Measurements from ENCODE around the gene FUNDC2.

Gene FUNDC2

DNA sequence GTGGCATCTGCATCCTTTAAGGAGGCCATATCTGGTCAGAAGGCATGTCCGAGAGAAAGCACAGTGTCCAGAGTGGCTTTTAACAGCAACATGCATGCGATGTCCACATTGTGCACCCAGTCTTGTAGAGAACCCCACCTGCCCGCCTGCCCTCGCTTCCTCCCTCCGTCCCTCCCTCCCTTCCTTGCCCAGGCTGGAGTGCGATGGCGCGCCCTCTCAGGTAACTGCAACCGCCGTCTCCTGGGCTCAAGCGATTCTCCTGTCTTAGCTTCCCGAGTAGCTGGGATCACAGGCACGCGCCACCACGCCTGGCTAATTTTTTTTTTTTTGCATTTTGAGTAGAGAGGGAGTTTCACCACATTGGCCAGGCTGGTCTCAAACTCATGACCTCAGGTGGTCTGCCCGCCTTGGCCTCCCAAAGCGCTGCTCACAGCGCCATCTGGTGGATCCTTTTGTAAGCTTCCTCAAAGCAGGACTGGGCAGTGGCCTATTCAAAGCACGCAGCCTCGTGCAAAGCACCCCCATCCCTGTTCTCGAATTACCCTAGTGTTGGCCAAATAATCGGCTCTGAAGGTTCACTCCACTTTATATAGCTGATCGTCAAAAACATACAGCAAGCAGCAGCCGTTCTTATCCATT lies 59.7 kb downstream of the FUNDC2 start:
- Histone ChIP-seq H3K36me3 (ENCODE audit: control insufficient read depth in 4 of 4, insufficient read depth in 4 of 4, low read length in 3 of 4) (peaks cover 0 to 34% (median 18%) of the 10 kb centered on the region in 4 experiments), H3K27ac (ENCODE audit: insufficient read depth in 1 of 2, low read depth in 1 of 2, low read length in 2 of 2, poor library complexity in 1 of 2, severe bottlenecking in 2 of 2) (no peak overlapping the region), H3K27me3 (replicated peaks in 2 of 5; ENCODE audit: control insufficient read depth in 4 of 5, insufficient read depth in 5 of 5, low read length in 4 of 5) (no peaks in the 10 kb centered on the region), H3K9me3 (ENCODE audit: control extremely low read depth in 1 of 5, control insufficient read depth in 4 of 5, insufficient read depth in 2 of 5, low read depth in 1 of 5, low read length in 4 of 5) (no peaks in the 10 kb centered on the region), H3K4me1 (ENCODE audit: control extremely low read depth in 1 of 4, control insufficient read depth in 4 of 4, insufficient read depth in 4 of 4, low read length in 3 of 4) (no peaks in the 10 kb centered on the region), H3K4me3 (ENCODE audit: control insufficient read depth in 1 of 7, extremely low read depth in 1 of 7, insufficient read depth in 4 of 7, low read depth in 2 of 7, low read length in 6 of 7) (no peak overlapping the region)
- peak in 2 of 3 donors; percentile 58 for DNase-seq
- ChIA-PET POLR2A (no interaction called here), CTCF (interaction anchor here (0.6 to 1.6 kb wide), 5 partner anchors 11 to 170 kb away, joined by 3 to 7 read pairs (median 4); no protein-coding TSS in a partner anchor)
- WGBS (ENCODE audit: insufficient coverage) = 81% methylated on average over 24 of the region's 24 CpGs

DNA sequence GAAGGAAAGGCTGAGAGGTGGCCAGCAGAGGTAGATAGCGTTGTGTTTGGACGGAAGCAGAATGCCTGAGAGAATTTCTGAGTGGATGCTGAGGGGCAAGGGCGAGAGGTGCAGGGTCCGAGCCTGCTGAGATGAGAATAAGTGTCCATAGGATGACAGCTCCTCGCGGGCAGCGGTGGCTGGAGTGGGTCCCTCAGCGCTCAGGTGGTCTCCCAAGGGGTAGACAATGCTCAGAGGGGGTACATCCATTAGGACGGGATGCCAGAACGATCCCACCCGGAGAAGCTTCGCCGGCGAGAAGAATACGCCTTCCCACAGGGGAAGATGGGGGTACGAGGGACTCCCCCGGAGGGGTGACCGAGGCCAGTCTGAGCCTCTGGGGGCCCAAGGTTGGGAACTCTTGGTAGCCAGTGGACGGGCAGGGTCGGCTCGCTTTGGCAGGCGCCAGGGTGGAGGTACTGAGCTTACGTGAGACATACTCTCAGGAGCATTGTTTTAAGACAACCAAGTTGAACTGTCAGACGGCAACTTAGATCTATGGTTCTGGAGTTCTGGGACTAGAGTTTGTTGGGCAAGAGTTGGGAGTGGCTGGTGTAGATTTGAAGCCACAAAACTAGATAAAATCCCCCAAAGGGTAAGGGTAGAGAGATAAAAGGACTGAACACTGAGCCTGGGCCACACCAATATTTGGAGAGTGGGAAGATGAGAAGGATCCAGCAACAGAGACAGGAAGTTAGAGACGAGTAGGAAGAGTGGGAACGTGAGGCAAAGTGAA lies 60.5 kb downstream of the FUNDC2 start:
- Histone ChIP-seq H3K9me3 (ENCODE audit: control extremely low read depth in 1 of 5, control insufficient read depth in 4 of 5, insufficient read depth in 2 of 5, low read depth in 1 of 5, low read length in 4 of 5) (no peaks in the 10 kb centered on the region), H3K27me3 (replicated peaks in 2 of 5; ENCODE audit: control insufficient read depth in 4 of 5, insufficient read depth in 5 of 5, low read length in 4 of 5) (no peaks in the 10 kb centered on the region), H3K36me3 (ENCODE audit: control insufficient read depth in 4 of 4, insufficient read depth in 4 of 4, low read length in 3 of 4) (peaks cover 0 to 35% (median 18%) of the 10 kb centered on the region in 4 experiments), H3K4me3 (ENCODE audit: control insufficient read depth in 1 of 7, extremely low read depth in 1 of 7, insufficient read depth in 4 of 7, low read depth in 2 of 7, low read length in 6 of 7) (no peak overlapping the region), H3K27ac (ENCODE audit: insufficient read depth in 1 of 2, low read depth in 1 of 2, low read length in 2 of 2, poor library complexity in 1 of 2, severe bottlenecking in 2 of 2) (no peak overlapping the region), H3K4me1 (ENCODE audit: control extremely low read depth in 1 of 4, control insufficient read depth in 4 of 4, insufficient read depth in 4 of 4, low read length in 3 of 4) (no peaks in the 10 kb centered on the region)
- DNase-seq = no peak
- CTCF ChIA-PET = interaction anchor here (1.0 to 1.6 kb wide), 3 partner anchors 14 to 170 kb away, joined by 3 to 7 read pairs (median 4); no protein-coding TSS in a partner anchor
- POLR2A ChIA-PET = no interaction called here
- WGBS (ENCODE audit: insufficient coverage) = 92% methylated on average over 26 of the region's 26 CpGs

DNA sequence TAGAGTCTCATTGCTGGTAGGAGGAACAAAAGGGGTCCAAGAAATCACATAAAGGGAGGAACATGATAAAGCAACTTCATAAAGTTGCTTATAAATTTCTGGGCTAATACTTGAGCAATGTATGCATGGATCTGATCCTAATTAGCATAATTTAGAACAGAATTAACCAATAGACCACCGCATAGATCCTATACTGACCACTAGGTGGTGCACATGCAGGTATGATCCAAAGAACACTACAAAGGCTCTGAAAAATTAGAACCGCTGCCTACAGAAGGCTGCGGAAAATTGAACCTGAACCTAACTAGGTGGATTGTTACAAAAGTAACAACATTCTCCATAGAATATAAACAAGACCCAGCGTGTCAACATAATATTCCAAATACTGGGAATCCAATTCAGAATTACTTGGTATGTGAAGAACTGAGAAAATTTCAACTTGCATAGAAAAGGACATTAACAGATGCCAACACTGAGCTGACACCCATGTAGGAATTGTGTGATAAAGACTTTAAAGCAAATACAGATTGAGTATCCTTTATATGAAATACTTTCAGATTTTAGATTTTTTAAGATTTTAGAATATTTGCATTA lies 67.9 kb downstream of the FUNDC2 start:
- ChIA-PET CTCF (interaction anchor here (1.3 kb wide), 1 partner anchor 75 kb away, joined by 3 read pairs; no protein-coding TSS in a partner anchor), POLR2A (no interaction called here)
- Histone ChIP-seq H3K27ac (ENCODE audit: insufficient read depth in 1 of 2, low read depth in 1 of 2, low read length in 2 of 2, poor library complexity in 1 of 2, severe bottlenecking in 2 of 2) (no peak overlapping the region), H3K4me3 (ENCODE audit: control insufficient read depth in 1 of 7, extremely low read depth in 1 of 7, insufficient read depth in 4 of 7, low read depth in 2 of 7, low read length in 6 of 7) (no peak overlapping the region), H3K36me3 (ENCODE audit: control insufficient read depth in 4 of 4, insufficient read depth in 4 of 4, low read length in 3 of 4) (peaks cover 0 to 16% (median 6%) of the 10 kb centered on the region in 4 experiments), H3K9me3 (ENCODE audit: control extremely low read depth in 1 of 5, control insufficient read depth in 4 of 5, insufficient read depth in 2 of 5, low read depth in 1 of 5, low read length in 4 of 5) (no peaks in the 10 kb centered on the region), H3K4me1 (ENCODE audit: control extremely low read depth in 1 of 4, control insufficient read depth in 4 of 4, insufficient read depth in 4 of 4, low read length in 3 of 4) (no peaks in the 10 kb centered on the region), H3K27me3 (replicated peaks in 2 of 5; ENCODE audit: control insufficient read depth in 4 of 5, insufficient read depth in 5 of 5, low read length in 4 of 5) (no peaks in the 10 kb centered on the region)
- WGBS (ENCODE audit: insufficient coverage) = no CpG with 5 or more reads among the region's 4 CpGs
- peak; percentile 35 to 64 (median 59) for DNase-seq

DNA sequence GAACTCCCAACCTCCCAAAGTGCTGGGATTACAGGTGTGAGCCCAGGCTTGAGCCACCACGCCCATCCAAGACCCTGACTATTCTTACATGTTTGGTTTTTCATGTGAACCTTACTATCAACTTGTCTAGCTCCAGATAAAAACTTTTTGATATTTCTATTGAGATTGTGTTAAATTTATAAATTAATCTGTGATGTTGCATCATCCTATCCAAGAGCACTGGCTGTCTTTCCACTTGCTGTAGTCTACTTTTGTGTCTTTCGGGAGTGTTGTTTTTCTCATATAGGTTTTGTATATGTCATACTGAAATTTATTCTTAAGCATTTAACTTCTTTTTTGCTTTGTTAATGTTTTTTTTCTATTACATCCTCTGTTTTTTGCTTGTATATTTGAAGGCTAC lies 79.3 kb downstream of the FUNDC2 start:
- ChIA-PET POLR2A (no interaction called here), CTCF (no interaction called here)
- WGBS (ENCODE audit: insufficient coverage) = no CpG with 5 or more reads among the region's 2 CpGs

DNA sequence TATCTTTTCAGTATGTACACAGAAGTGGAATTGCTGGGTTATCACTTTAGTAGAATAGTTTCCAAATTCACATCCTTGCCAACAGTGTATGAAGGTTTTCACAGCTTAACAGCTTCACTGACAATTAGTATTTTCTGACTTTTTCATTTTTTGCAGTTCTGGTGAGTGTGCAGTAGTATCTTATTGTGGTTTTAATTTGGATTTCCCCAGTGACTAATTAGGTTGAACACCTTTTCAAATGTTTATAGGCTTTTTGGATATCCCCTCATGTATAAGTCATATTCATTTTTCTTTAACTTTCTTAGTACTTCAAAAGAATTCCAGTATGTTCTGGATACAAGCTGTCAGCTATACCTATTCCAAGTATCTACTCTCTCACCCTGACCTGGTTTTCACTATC lies 81.8 kb downstream of the FUNDC2 start:
- H3K27me3 ChIP-seq (replicated peaks in 2 of 5; ENCODE audit: control insufficient read depth in 4 of 5, insufficient read depth in 5 of 5, low read length in 4 of 5) = no peaks in the 10 kb centered on the region
- no peak overlapping the region for H3K4me3 ChIP-seq (ENCODE audit: control insufficient read depth in 1 of 7, extremely low read depth in 1 of 7, insufficient read depth in 4 of 7, low read depth in 2 of 7, low read length in 6 of 7)
- DNase-seq = no peak
- no peaks in the 10 kb centered on the region for H3K4me1 ChIP-seq (ENCODE audit: control extremely low read depth in 1 of 4, control insufficient read depth in 4 of 4, insufficient read depth in 4 of 4, low read length in 3 of 4)
- peaks cover 0 to 17% (median 9%) of the 10 kb centered on the region in 4 experiments for H3K36me3 ChIP-seq (ENCODE audit: control insufficient read depth in 4 of 4, insufficient read depth in 4 of 4, low read length in 3 of 4)
- H3K9me3 ChIP-seq (ENCODE audit: control extremely low read depth in 1 of 5, control insufficient read depth in 4 of 5, insufficient read depth in 2 of 5, low read depth in 1 of 5, low read length in 4 of 5) = no peaks in the 10 kb centered on the region
- ChIA-PET CTCF (no interaction called here), POLR2A (no interaction called here)
- H3K27ac ChIP-seq (ENCODE audit: insufficient read depth in 1 of 2, low read depth in 1 of 2, low read length in 2 of 2, poor library complexity in 1 of 2, severe bottlenecking in 2 of 2) = no peak overlapping the region

More for the DNA sequence above, 79.3 kb downstream of the FUNDC2 start:
- H3K9me3 ChIP-seq (ENCODE audit: control extremely low read depth in 1 of 5, control insufficient read depth in 4 of 5, insufficient read depth in 2 of 5, low read depth in 1 of 5, low read length in 4 of 5) = no peaks in the 10 kb centered on the region
- no peak overlapping the region for H3K4me3 ChIP-seq (ENCODE audit: control insufficient read depth in 1 of 7, extremely low read depth in 1 of 7, insufficient read depth in 4 of 7, low read depth in 2 of 7, low read length in 6 of 7)
- no peaks in the 10 kb centered on the region for H3K27me3 ChIP-seq (replicated peaks in 2 of 5; ENCODE audit: control insufficient read depth in 4 of 5, insufficient read depth in 5 of 5, low read length in 4 of 5)
- DNase-seq = no peak
- H3K27ac ChIP-seq (ENCODE audit: insufficient read depth in 1 of 2, low read depth in 1 of 2, low read length in 2 of 2, poor library complexity in 1 of 2, severe bottlenecking in 2 of 2) = no peak overlapping the region
- H3K4me1 ChIP-seq (ENCODE audit: control extremely low read depth in 1 of 4, control insufficient read depth in 4 of 4, insufficient read depth in 4 of 4, low read length in 3 of 4) = no peaks in the 10 kb centered on the region
- peaks cover 0 to 12% (median 7%) of the 10 kb centered on the region in 4 experiments for H3K36me3 ChIP-seq (ENCODE audit: control insufficient read depth in 4 of 4, insufficient read depth in 4 of 4, low read length in 3 of 4)

All from common myeloid progenitor, CD34-positive (primary cell).